HepG2 (cell line): ENCODE results near the gene TRERF1. TPM values are rescaled to one million over a fixed set of nuclear protein-coding genes. Genes with fewer than 3 reads are reported as not detected.

Experiments used
- ATAC-seq: fragments of 200-7000 bp; cut with Tn5 transposase; 3 replicates; pipeline ENCODE4 v1.9.1; 2020; ENCODE audit warnings: mild to moderate bottlenecking, moderate library complexity
- BruUV-seq: library from RNA; stranded (reverse); fragments of 400-500 nt; replicated peaks from 2 replicates; lab custom pipeline; 2021; lab: Mats Ljungman, UMichigan
- CTCF ChIA-PET: fragments of 300-600 bp; formaldehyde crosslinking; extraction: SDS; loops from one replicate; lab custom pipeline; 2021; ENCODE audit warnings: low total read pairs, inconsistent platforms, low intra/inter-chr PET ratio; lab: Yijun Ruan, JAX
- POLR2A ChIA-PET: fragments of 350-600 bp; sonication (Branson Sonifier 250); formaldehyde crosslinking; loops from one replicate; lab custom pipeline; 2020; ENCODE audit warnings: antibody characterized with exemption, inconsistent platforms; lab: Yijun Ruan, JAX
- DNase-seq: peaks from one replicate; pipeline ENCODE4 v3.0.0-alpha.2; 2015; ENCODE audit warnings: low spot score
- FAIRE-seq: peaks from 3 replicates; lab custom pipeline; 2011; peaks lifted over from hg19 to GRCh38; lab: Jason Lieb, UNC
- H2AFZ ChIP-seq: one replicate; pipeline ENCODE4 v1.6.1; 2011; ENCODE audit warnings: low read length, inconsistent platforms
- H3K27ac ChIP-seq: fragments of 300-600 bp; 3 replicates; pipeline ENCODE4 v1.8.0; 2011; ENCODE audit warnings: mixed run types, mild to moderate bottlenecking, mixed read lengths, low read length, inconsistent platforms; ENCODE audit not compliant: insufficient read depth; ENCODE audit errors: extremely low read length
- H3K27me3 ChIP-seq, 2 experiments: fragments of 200-600 bp in 1 of 2; 2 replicates in 1 of 2; 3 replicates in 1 of 2; pipeline versions ENCODE4 v1.6.0 to v1.8.0; 2011; ENCODE audit warnings: low read length in 2 of 2, mild to moderate bottlenecking in 2 of 2, moderate library complexity in 2 of 2, inconsistent platforms in 1 of 2; ENCODE audit not compliant: insufficient read depth in 2 of 2, control insufficient read depth in 1 of 2
- H3K36me3 ChIP-seq, 2 experiments: fragments of 200-600 bp in 1 of 2; replicated peaks in 1 of 2; 2 replicates in 1 of 2; 3 replicates in 1 of 2; pipeline versions ENCODE4 v1.5.1 to v1.8.0; 2011; ENCODE audit warnings: low read length in 2 of 2, inconsistent platforms in 1 of 2; ENCODE audit not compliant: insufficient read depth in 2 of 2, control insufficient read depth in 1 of 2
- H3K4me1 ChIP-seq: 2 replicates; pipeline ENCODE4 v1.5.1; 2012; ENCODE audit warnings: low read length, inconsistent platforms; ENCODE audit not compliant: insufficient read depth
- H3K4me2 ChIP-seq: 2 replicates; pipeline ENCODE4 v1.6.0; 2011; ENCODE audit warnings: low read depth, low read length, inconsistent platforms
- H3K4me3 ChIP-seq, 3 experiments: fragments of 200-600 bp in 1 of 3; sonication (generic), shearing (Covaris generic) in 1 of 3; replicated peaks in 1 of 3; 2 replicates each; pipeline ENCODE4 v1.5.1; 2011 to 2016; ENCODE audit warnings: low read length in 3 of 3, inconsistent platforms in 2 of 3, low read depth in 2 of 3, mild to moderate bottlenecking in 2 of 3, control low read depth in 1 of 3, mixed read lengths in 1 of 3; ENCODE audit not compliant: insufficient read depth in 1 of 3
- H3K79me2 ChIP-seq: one replicate; pipeline ENCODE4 v1.6.1; 2011; ENCODE audit warnings: low read length, inconsistent platforms; ENCODE audit not compliant: insufficient read depth
- H3K9ac ChIP-seq: 2 replicates; pipeline ENCODE4 v1.6.0; 2011; ENCODE audit warnings: mild to moderate bottlenecking, low read depth, low read length, inconsistent platforms; ENCODE audit not compliant: insufficient read depth
- H3K9me3 ChIP-seq: 2 replicates; pipeline ENCODE4 v1.5.1; 2012; ENCODE audit warnings: mild to moderate bottlenecking, low read length
- H4K20me1 ChIP-seq: 2 replicates; pipeline ENCODE4 v1.6.0; 2011; ENCODE audit warnings: inconsistent platforms, mild to moderate bottlenecking, low read length, moderate library complexity; ENCODE audit not compliant: insufficient read depth
- CHCHD3 ChIP-seq: sonication (generic); formaldehyde crosslinking; IDR thresholded peaks from 2 replicates; pipeline ENCODE4 v1.8.0; 2022; ENCODE audit warnings: mild to moderate bottlenecking, missing genetic modification reagents, moderate library complexity
- CHD4 ChIP-seq: fragments of 200-600 bp; sonication (generic); IDR thresholded peaks from 2 replicates; pipeline ENCODE4 v1.7.0; 2017; ENCODE audit warnings: mild to moderate bottlenecking, low read length, borderline replicate concordance
- SALL1 ChIP-seq: sonication (generic); formaldehyde crosslinking; IDR thresholded peaks from 2 replicates; pipeline ENCODE4 v1.8.0; 2022; ENCODE audit warnings: mild to moderate bottlenecking, missing genetic modification reagents
- TCF12 ChIP-seq, 2 experiments: fragments of 450-650 bp in 1 of 2; sonication (generic) in 1 of 2; formaldehyde crosslinking in 1 of 2; IDR thresholded peaks; 2 replicates each; pipeline versions ENCODE4 v1.6.1 to v1.8.0; 2017 to 2022; ENCODE audit warnings: antibody characterized with exemption in 1 of 2, mild to moderate bottlenecking in 1 of 2, missing genetic modification reagents in 1 of 2, moderate library complexity in 1 of 2
- ZNF274 ChIP-seq: sonication (generic); formaldehyde crosslinking; IDR thresholded peaks from 2 replicates; pipeline ENCODE4 v1.5.1; 2020; ENCODE audit warnings: mild to moderate bottlenecking, missing genetic modification reagents
- WGBS: methylation state at CpG from one replicate; pipeline ENCODE4 v1.1.6; 2017; ENCODE audit warnings: low lambda C conversion rate; 5-methylcytosine and 5-hydroxymethylcytosine counted together
- in situ Hi-C: cut with HindIII; loops from 2 replicates; pipeline ENCODE4 v1.10.0; 2017; ENCODE audit warnings: low pct_unique_long_range_greater_than_20kb; ENCODE audit not compliant: extremely low pct_ligation_motif_present
- intact Hi-C: fragments of 100-400 bp; cut with micrococcal nuclease; formaldehyde crosslinking; loops from one replicate; pipeline ENCODE4 v1.10.0; 2022; ENCODE audit not compliant: unreplicated experiment
- polyA plus RNA-seq, 8 experiments: library from polyadenylated mRNA; depleted of rRNA in 3 of 8; stranded (reverse) in 7 of 8; unstranded in 1 of 8; fragments of >200 nt; fragmentation: Illumina TruSeq in 4 of 8; extraction: Trizol in 4 of 8; gene quantifications; 2 replicates each; pipeline versions ENCODE4 v1.2.1 to v1.2.3, GENCODE V29; 2011 to 2016; ENCODE audit warnings: low read depth in 4 of 8, missing spikeins in 1 of 8, mixed read lengths in 1 of 8; ENCODE audit not compliant: insufficient read depth in 1 of 8
- total RNA-seq, 5 experiments: library from RNA; depleted of rRNA; stranded (reverse); fragments of >200 nt; fragmentation: Illumina TruSeq; extraction: Trizol; gene quantifications; 2 replicates each; pipeline ENCODE4 v1.2.3, GENCODE V29; 2016; ENCODE audit warnings: low read depth in 1 of 5
- TF ChIP-seq, protein P1 (sequence below): sonication (generic); formaldehyde crosslinking; IDR thresholded peaks from 2 replicates; pipeline ENCODE4 v1.4.0; 2020; ENCODE audit warnings: mild to moderate bottlenecking, missing genetic modification reagents
- TF ChIP-seq, protein P2 (sequence below): sonication (generic); formaldehyde crosslinking; IDR thresholded peaks from 2 replicates; pipeline ENCODE4 v1.5.0; 2020; ENCODE audit warnings: mild to moderate bottlenecking, missing genetic modification reagents

Gene TRERF1
- total and polyA plus RNA-seq, 2 of the 13 experiments (the other 11 are each of a cell fraction or from before 2014, with no cell fraction given): 0.02 TPM; not detected in 1

- BruUV-seq: no TSS peak
- Histone ChIP-seq H3K4me1 (no peaks in the 10 kb centered on the region), H3K36me3 (no peaks in the 10 kb centered on the region), H3K9me3 (peaks cover 9% of the 10 kb centered on the region; the same call in 1 of the 2 replicates), H2AFZ (no peak overlapping the region), H3K27ac (no peak overlapping the region), H4K20me1 (no peaks in the 10 kb centered on the region), H3K4me2 (no peak overlapping the region), H3K79me2 (no peaks in the 10 kb centered on the region), H3K27me3 (no peaks in the 10 kb centered on the region; a peak in 2 of 5 replicates), H3K9ac (no peak overlapping the region), H3K4me3 (no peak overlapping the region)
- no peak for DNase-seq
- no peak for FAIRE-seq
- intact Hi-C loops (no loop called here), in situ Hi-C loops (no loop called here)
- WGBS: 67% methylated on average over 3 of the region's 3 CpGs
- CTCF ChIA-PET: no interaction called here
- POLR2A ChIA-PET: no interaction called here
- ATAC-seq: no peak
- TF ChIP-seq CHCHD3 (CRISPR knock-in tag) (no peak), ZNF274 (CRISPR knock-in tag) (no peak), SALL1 (no peak), TCF12 (IDR thresholded peaks at IDR 0.05) (no peak), TCF12 (CRISPR knock-in tag; IDR thresholded peaks at IDR 0.05) (no peak), CHD4 (no peak)
- TF ChIP-seq, protein P1, sequence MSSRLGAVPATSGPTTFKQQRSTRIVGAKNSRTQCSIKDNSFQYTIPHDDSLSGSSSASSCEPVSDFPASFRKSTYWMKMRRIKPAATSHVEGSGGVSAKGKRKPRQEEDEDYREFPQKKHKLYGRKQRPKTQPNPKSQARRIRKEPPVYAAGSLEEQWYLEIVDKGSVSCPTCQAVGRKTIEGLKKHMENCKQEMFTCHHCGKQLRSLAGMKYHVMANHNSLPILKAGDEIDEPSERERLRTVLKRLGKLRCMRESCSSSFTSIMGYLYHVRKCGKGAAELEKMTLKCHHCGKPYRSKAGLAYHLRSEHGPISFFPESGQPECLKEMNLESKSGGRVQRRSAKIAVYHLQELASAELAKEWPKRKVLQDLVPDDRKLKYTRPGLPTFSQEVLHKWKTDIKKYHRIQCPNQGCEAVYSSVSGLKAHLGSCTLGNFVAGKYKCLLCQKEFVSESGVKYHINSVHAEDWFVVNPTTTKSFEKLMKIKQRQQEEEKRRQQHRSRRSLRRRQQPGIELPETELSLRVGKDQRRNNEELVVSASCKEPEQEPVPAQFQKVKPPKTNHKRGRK (CRISPR knock-in tag): no peak
- TF ChIP-seq, protein P2, sequence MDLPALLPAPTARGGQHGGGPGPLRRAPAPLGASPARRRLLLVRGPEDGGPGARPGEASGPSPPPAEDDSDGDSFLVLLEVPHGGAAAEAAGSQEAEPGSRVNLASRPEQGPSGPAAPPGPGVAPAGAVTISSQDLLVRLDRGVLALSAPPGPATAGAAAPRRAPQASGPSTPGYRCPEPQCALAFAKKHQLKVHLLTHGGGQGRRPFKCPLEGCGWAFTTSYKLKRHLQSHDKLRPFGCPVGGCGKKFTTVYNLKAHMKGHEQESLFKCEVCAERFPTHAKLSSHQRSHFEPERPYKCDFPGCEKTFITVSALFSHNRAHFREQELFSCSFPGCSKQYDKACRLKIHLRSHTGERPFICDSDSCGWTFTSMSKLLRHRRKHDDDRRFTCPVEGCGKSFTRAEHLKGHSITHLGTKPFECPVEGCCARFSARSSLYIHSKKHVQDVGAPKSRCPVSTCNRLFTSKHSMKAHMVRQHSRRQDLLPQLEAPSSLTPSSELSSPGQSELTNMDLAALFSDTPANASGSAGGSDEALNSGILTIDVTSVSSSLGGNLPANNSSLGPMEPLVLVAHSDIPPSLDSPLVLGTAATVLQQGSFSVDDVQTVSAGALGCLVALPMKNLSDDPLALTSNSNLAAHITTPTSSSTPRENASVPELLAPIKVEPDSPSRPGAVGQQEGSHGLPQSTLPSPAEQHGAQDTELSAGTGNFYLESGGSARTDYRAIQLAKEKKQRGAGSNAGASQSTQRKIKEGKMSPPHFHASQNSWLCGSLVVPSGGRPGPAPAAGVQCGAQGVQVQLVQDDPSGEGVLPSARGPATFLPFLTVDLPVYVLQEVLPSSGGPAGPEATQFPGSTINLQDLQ (CRISPR knock-in tag): no peak
These were observed 20.4 kb downstream of the TRERF1 start for GRCh38 chr6:42431356-42431755.
